HG02970 (cell line): ENCODE data around the gene MAGI1.
"Not testable (repeated sequence)": the region's sequence is repeated elsewhere in the genome, so short reads cannot be mapped to it uniquely, and the experiment has no call there.

Experiments
- ATAC-seq: cut with Tn5 transposase; IDR thresholded peaks from one replicate; pipeline ENCODE4 v1.9.1; 2021; ENCODE audit warnings: mild to moderate bottlenecking, moderate library complexity, moderate number of reproducible peaks; ENCODE audit not compliant: unreplicated experiment, low FRiP score

MAGI1 gene

DNA sequence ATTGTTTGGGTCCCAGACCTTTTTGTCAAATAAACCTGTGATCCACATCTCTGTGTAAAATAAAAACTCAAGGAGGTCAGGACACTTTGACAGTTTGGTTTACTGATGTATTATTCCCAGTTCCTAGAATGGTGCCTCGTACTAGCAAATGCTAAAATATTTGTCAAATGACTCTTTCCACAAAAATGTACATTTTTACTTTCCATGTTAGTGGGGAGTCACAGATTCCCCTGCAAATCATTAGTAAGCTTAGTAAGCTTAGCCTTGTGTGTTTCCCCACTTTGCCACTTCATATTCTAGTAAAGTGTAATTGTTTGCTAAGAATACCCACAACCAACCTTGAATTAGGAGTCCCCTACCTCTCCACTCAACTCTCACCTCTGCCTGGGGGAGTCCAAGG, 2.4 kb upstream of the MAGI1 start:
- no peak for ATAC-seq

DNA sequence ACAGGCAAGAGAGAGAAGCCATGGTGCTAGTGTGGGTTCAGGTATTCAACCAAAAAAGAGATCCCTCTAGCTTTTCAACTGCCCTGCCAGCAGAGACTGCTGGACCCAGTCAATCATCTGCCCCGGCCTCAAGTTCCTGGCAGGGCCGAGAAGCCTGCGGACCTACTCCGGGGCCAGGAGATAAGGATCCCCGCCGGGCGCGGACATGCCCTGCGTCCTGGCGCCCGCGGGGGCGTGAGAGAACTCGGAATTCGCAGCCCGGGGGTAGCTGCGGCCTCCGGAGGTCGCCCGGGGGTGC, 821 bp upstream of the MAGI1 start:
- no peak for ATAC-seq

DNA sequence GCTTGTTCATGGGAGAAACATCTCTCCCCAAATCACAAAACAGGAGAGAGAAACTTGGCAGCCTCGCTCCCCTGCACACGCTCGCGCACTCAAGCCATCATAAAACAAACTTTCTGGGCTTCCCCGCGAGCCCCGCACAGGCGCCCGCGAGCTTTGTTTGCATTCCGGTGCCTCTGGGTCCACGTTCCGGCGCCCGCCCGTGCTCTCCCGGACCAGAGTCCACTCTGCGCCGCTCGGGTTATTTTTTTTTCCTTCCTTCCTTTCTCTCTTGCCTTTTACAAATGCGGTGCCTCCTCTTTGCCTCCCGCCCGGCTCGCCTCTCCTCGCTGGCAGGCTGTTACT, 363 bp downstream of the MAGI1 start:
- peak; percentile 37 for ATAC-seq

DNA sequence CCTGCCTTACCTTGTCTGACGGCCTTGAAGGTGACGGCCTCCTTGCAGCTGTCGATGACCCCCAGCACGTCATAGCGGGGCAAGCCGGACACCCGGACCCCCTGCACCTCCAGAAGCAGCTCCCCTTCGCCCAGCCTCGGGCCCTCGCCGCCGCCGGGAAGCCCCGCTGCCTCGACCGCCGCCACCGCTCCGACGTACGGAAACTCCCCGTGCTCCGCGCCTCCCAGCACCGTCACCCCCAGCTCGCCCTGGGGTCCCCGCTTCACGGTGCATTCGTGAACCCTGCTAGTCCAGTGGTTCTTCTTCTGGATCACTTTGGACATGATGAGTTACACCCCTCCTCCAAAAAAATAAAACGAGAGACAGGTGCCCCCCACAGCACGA, 740 bp downstream of the MAGI1 start:
- no peak for ATAC-seq

DNA sequence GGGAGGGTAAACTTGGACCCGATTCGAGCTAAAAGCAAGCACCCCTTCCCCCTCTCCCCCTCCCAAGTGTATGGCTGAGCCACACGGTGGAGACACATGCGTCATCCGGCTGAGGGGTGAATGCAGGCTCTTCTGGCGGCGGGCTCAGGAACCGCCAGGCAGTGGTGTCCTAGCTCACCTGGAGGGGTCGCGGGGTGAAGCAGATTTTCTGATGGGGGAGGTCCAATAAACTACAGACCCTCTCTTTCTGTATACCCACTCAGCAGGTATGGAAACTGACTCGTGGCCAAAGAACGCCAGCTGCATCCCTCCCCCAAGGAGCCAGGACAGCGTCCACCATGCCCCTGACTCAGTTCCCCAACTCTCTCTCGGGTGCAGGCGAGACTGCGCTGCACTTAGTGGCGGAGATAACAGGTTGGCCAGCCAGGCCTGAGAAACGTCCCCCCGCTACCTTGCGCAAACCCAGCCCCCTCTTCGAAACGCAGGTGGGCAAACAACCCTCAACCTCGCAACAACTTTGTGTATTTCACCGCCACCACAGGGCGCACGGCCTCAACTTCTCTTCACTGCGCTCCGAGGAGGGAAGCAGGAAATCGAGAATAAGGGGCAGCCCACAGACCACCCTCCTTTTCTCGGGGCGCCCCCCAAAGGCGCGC, 1.3 kb downstream of the MAGI1 start:
- no peak for ATAC-seq

DNA sequence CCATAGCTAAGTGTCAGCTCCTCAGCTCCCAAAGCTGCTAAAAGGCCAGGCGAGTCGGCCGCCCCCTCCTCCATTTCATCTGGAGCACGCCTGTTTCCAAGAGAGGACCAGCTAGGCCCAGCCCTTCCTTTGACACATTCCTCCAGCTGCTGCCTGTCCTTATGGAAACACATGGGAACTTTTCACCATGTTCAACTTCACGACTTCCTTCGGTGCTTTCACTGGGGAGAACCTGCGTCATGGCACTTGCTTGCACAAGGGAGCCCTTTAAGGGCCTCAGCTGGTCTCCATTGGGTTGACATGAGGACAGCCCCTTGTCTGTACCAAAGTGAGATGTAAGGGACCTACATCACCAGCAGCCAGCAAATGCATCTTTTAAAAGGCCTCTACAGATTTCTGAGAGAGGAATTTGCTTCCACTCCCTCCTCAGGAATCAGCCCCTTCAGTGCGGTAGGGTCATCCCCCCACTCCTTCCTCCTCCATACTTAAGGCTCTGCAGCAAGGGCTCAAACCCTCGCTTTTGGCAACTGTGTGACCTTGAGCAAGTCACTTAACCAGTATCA, 2.1 kb downstream of the MAGI1 start:
- no peak for ATAC-seq

DNA sequence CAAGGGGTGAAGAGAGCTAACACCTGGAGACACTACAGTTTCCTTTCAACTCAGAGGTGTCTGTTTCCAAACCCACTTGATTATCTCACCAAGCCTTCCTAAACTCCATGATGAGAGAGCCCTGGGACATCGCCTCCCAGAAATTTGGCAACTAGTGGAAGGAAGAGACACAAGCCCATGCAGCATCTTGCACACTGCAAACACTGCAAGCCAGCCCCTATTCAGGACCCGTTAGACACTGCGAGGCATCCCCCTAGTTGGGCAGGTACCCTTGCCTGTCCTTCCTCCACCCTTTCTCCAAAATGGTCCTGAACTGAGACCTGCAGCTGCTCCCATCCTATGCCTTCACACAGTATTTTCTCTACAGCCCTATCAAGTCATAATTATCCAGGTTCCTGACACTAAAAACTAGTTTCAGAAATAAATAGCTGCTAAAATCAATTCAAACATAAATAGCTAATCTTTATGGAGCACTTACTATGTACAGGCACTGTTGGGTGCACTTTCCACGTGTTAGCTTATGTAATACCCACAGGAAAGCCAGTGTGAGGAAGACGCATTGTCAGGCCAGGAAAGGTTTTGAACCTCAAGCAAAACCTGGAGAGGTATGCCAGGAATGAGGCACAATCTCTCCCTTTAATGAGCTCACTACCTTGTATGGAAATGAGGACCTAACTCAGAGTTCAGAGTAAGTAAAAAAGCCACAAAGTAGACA, 2.8 kb downstream of the MAGI1 start:
- no peak for ATAC-seq

DNA sequence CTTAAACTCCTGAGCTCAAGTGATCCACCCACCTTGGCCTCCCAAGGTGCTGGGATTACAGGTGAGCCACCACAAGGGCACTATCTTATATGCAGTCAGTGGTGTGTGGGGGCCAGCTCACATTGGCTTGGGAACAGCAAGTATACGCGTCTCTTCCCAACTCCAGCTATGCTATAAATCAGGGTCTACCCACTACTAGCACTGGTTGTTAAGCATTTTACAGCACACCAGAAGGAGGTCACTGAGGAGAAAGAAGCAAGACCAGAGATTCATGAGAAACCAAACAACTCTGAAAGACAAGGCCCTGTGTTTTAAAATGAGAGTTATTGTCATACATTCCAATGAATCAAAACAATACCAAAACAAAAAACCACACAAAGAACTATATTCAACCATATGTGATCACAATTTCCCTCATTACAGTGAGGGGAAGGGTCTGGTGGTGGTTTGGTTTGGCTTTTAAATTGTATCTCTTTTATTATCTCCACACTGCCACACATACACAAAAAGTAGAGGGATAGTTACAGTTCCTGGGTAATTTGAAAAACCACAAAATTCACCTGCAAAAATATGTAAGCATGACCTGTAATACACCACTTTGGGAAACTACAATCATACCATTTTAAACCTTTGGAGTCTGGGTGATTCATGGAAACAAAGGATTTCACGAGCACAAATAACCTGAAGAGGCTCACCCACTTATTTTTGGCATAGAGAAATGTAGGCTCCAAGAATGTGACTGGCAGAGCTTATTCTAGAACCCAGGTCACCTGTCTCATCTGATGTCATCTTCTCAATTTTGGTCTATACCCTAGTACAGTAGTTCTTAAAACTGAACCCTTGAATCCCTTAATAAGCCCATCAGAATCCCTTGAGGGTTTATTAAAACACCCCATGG, 5.2 kb downstream of the MAGI1 start:
- ATAC-seq, result no peak

DNA sequence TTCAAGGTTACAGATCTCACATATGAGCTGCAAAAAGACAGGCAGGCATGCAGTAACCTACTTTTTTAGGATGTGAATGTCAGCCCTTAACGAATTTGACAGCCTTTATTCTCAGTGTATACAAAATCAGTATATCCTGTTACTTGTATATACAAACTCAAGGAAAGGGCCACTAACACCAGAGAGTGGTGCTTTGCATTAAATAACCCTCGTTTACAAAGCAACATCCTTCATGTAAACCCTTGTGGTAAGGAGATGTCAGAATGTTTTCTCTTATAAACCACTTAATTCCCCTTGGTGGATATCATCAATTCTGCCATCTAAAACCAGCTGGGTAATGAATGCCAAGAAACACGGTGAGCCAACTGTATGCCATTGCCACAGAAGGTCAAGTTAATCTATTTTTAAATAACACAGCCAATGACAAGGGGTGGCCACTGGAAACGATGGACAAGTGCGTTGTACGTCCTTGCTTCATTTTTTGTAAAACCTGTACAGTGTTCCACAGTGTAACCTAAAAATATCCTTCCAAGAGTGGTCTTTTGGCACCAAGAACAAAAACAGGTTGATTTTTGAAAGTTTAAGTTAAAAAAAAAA, 7.5 kb downstream of the MAGI1 start:
- ATAC-seq, result no peak

DNA sequence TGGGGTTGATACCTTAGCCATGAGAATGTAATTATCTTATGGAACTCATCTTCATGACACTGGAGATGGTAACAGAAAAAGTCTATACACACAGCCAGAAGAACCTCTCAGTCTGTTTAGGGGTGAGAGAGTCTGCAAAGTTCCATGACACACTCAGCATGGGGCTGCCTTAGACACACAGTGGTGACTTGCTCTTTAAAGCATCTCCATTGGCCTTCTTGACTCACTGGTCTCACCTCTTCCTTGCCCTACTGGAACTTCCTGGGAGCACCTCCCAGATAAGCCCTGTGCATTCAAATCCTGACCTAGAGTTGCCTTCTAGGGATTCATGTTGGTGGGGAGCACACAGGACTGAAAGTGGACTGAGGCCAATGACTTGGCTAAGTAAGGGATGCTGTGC, 9.3 kb downstream of the MAGI1 start:
- ATAC-seq, result no peak

DNA sequence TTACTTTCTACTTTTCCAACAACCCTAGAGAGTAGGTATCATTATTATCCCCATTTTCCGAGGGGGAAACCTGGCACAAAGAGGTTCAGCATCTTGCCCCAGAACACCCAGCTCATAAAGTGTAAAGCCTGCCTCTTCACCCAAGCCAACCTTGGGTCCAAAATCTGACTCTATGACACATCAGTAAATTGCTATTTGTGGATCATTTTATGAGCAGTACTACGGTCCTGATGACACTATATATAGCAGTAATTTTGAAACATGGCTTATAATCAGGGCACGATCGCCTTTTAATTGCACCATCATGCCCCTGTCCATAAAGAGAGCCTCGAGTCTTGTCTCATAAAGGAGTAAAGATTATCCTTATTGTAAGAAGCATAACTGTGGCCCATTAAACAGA, 9.7 kb downstream of the MAGI1 start:
- ATAC-seq, result no peak

DNA sequence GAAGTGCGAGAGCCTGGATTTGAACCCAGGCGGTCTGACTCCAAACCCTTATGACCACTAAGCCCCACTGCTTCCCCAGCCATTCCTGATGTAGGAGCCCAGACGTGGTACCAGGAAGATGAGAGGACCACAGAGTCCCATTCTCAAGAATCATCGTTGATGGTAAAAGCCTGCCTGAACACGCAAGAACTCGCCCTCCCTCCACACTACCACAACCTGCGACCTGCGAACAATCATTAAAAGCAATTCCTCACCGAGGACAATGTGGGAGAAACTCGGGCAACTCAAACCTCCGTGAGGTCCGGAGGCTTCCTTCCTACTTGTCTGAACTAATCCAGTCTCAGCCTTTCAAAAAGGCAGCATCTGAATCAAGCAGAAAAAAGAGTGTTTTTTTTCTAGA, 10.3 kb downstream of the MAGI1 start:
- no peak for ATAC-seq

DNA sequence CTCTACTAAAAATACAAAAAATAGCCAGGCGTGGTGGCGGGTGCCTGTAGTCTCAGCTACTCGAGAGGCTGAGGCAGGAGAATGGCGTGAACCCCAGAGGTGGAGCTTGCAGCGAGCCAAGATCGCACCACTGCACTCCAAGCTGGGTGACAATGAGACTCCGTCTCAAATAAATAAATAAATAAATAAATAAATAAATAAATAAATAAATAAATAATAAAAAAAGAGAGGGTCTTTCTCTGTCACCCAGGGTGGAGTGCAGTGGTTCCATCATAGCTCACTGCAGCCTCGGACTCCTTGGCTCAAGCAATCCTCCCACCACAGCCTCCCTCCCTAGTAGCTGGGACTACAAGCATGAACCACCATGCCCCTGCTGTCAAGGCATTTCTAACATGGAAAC, 11.6 kb downstream of the MAGI1 start:
- not testable (repeated sequence) for ATAC-seq

DNA sequence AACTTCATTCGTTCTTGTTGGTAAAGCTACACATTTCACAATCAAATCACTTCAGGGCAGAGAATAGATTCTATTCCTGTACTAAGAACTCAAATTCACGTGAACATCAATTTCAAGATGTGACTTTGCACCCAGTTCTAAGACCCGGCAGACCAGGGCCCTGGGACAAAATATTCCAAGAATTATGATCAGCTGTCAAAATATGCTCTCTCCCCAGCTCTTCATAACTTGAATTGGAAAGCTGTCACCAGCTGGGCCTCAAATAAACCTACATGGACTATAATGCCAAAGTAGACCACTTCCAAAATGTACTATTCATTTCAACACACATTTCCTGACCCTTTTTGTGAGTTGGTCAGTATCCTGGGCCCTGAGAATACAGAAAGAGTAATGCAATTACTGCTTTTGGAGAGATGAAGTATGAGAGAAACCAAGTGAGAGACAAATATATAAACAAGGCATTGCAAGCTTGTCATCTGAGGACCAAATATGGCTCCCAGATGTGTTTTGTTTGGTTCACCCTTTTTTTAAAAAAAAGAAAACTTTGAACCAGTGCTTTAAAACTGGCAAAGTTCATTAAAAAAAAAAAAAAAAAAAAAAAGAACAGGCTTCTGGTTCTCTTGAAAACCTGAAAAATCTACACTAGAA, 14.9 kb downstream of the MAGI1 start:
- no peak for ATAC-seq

DNA sequence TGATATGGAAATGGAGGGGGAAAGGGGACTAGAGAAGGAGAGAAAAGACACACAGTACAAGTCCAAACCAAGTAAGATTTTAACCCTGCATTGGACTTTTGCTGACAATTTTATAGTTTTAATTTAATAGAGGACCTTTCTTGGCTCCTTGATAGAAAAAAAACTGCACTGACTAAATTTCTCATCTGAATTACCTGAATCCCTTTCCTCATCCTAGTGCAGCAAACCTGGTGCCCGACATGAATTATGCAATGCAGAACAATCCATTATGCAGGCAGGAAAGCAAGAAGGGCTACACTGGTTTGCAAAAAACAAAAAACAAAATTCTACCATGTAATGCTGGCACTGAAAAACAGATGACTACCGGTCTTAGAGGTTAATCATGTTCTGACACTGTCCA, 15.5 kb downstream of the MAGI1 start:
- ATAC-seq, result no peak

DNA sequence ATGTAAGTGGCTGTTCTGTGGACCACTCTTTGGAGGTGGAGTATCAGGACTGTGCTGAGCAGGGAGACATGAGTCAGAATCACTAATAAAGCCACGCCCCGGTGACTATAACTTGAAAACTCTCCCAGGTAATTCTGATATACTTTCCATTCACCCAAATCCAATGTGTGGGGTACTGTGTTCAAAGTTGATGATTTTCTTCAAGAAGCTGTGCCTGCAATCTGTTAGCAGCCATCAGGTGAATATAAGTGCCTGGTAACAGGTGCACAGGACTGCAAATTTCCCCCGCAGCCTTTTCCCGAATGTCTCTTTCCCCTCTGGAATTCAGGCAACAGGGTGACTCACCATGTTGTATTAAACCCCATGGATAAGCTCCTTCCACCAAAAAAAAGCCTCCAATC, 17.0 kb downstream of the MAGI1 start:
- no peak for ATAC-seq

DNA sequence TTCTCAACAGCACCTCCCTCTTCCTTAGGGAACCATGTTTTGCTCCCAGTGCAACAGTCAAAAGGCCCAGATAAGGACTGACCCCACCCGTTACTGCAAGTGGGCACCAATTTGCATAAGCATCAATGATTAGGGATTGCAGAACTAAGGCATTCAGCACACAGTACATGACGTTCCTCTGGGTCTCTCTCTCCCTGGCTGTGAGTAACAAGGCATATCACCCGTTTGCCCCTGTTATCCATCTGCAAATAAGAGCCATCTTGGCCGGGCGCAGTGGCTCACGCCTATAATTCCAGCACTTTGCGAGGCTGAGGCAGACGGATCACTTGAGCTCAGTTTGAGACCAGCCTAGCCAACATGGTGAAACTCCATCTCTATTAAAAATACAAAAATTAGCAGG, 18.8 kb downstream of the MAGI1 start:
- ATAC-seq, result no peak

DNA sequence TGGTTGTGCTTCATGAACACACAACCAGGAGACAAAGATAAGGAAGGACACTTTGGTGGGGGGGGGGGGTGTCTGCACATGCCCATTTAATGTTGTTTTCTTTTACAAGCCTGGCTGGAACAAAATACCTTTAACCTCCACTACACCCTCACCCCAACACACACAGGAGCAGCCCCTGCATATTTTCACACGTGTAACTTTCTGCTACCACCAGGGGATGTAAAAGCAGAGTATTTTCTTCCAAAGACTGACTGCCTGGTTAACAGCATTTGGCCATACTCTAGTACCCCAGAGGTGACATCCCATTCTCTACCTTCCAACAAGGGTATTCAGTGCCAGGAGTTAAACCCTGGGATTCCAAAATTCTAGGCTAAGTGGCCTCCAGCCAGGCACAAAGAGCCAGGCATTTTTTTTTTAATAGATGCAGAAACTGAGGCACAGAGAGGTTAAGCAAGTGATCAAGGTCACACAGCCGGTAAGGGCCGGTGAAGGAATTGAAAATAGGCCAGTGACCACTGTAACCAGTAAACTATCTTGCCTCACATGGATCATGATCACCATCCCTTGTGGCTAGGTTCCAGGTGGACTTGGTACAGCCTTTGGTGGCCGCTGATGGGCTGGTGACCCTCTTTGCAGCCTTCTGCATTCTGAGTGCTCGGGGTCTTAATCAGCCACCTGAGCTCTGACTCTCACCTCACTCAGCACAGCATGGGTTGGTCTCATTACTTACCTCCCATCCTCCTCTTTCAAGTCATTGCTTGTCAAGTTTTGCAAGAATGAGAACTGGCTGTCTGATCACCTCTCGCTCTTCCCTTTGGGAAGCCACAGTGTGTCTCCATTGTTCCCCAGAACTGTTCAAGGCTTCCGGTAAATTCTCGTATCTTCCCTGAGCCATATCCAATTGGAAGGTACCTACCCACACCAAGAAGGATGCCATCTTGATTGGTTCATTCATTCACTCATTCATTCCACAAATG, 20.4 kb downstream of the MAGI1 start:
- no peak for ATAC-seq

DNA sequence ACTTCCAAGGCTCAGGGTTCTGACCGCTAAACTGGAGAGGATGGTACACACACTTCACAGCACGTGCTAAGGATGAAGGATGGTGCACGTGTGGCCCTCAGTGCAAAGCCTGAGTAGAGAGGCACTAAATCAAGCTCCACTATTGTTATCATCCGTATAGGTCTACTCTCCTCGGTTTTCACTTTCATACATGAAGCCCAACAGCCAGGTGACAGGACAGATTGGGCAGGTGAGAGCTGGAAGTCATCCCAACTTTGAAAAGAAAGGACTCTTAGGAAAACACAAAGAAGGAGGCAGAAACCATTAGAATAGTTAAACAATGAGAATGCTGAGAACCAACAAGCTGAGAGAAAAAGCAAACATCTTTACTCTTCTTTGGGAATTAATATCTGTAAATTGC, 21.1 kb downstream of the MAGI1 start:
- ATAC-seq, result no peak
